Epithelial cell of proximal tubule (primary cell): ENCODE data around the gene CDHR3. TPM values are rescaled to one million over a fixed set of nuclear protein-coding genes. Genes with fewer than 3 reads are reported as not detected.
A peak's percentile ranks its signal among the peaks of the same experiment; 100 is the strongest.

Experiments
- DNase-seq: peaks from one replicate; pipeline ENCODE4 v3.0.0-alpha.2; 2011; ENCODE audit warnings: low read depth
- H3K4me3 ChIP-seq: 2 replicates; pipeline ENCODE4 v1.5.1; 2011; ENCODE audit warnings: low read depth, mild to moderate bottlenecking, low read length
- CTCF ChIP-seq: conservative IDR thresholded peaks from 2 replicates; pipeline ENCODE4 v1.5.1; 2012; ENCODE audit warnings: low read depth, mild to moderate bottlenecking, low read length
- total RNA-seq: library from RNA; depleted of rRNA; stranded (reverse); fragments of >200 nt; gene quantifications from 2 replicates; pipeline ENCODE4 v1.2.3, GENCODE V29; 2015

Gene CDHR3
- total RNA-seq, 1 donor from 2014 or later = 0.17 TPM

GRCh38 chr7:106022193-106022821, 59.2 kb downstream of the CDHR3 start:
- H3K4me3 ChIP-seq = no peak overlapping the region

DNA sequence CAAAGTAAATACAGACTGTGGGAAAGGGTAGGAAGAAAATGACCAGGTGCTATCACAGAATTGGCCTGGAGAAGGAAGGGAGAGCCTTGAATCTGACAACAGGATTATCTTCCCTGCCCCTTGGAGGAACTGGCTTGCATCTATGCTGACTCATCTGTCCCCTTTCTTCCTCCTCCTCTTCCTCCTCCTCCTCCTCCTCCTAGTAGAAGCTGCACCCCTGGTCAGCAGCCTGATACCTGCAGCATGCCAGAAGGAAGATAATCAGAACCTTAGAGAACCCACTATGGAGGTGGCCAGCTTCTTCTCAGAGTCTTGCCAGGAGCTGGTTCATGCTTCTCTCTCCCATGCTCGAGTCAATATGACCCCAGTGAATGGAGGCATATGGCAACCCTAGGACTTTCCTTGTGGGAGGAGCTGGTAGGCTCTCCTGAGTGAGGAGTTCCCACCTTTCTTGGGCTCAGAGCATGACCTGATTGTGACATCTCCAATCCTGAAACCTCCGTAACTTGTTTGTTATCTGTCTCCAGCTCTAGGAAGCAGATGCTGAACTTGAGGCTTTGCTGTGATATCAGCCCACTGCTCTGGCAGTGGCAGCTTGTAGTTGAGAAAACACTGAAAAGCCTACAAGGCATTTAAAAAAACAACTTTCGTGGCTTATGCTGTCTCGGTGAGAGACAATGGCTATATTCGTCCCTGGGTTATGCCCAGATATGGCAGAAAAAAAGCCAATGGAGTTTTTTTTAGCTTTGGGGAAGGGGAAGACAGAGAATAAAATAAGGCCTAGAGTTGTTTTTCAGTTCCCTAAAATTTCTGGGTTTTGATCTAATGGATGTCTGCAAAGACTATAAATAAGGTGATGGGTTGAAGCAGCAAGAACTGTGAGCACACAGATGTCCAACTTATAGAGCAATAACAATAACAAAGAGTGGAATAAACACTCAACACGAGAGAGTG, 60.6 kb downstream of the CDHR3 start:
- no peak for TF ChIP-seq CTCF
- no peak for DNase-seq
- H3K4me3 ChIP-seq = no peak overlapping the region

More at GRCh38 chr7:106022193-106022821, 59.2 kb downstream of the CDHR3 start:
- DNase-seq = no peak
- TF ChIP-seq CTCF = no peak

GRCh38 chr7:106026101-106026500, 63.0 kb downstream of the CDHR3 start:
- DNase-seq = no peak
- TF ChIP-seq CTCF = no peak
- H3K4me3 ChIP-seq = no peak overlapping the region

DNA sequence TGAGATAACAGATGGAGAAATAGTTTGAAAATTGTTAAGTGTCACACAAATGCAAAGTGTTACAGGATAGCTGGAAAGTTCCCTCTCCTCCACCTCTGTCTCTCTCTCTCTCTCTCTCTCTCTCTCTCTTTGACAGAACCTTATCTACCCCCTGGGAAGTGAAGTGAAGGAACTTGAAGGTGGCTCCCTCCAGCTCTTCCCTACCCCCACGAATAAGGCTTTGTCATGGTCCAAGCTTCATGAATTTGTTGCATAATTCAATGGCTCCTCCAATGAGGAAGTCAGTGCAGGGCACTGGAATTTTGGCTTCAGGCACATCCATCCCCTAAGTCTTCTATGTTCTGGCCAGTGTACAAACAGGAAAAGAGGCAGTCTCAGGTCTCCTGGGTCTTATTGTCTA, 66.4 kb downstream of the CDHR3 start:
- DNase-seq = no peak
- no peak for TF ChIP-seq CTCF
- H3K4me3 ChIP-seq = no peak overlapping the region

DNA sequence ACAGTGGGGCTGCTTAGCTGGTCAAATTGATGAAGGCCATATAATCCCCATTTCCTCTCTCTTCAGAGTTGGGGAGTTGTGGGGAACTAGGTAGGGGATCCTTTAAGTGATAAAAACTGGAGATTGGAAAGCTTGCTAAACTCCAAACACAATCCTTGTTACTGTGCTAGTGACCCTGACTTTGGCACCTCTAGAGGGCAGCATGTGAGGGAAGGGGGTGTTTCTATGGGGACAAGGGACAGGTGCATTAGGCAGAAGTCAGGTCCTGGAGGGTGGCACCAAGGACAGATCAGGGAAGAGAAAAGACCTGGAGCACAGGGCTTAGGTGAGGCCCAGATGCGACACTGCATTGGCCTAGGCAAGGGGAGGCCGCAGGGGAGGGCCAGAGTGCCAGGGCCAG, 66.9 kb downstream of the CDHR3 start:
- TF ChIP-seq CTCF = peak; percentile 11

GRCh38 chr7:106031300-106032035, 68.4 kb downstream of the CDHR3 start:
- no peak for TF ChIP-seq CTCF
- DNase-seq = no peak
- no peak overlapping the region for H3K4me3 ChIP-seq

More for the DNA sequence above, 66.9 kb downstream of the CDHR3 start:
- H3K4me3 ChIP-seq = no peak overlapping the region
- no peak for DNase-seq
